A673 (cell line): ENCODE results near the gene IL17A. TPM values are rescaled to one million over a fixed set of nuclear protein-coding genes. Genes with fewer than 3 reads are reported as not detected.
A peak's percentile ranks its signal among the peaks of the same experiment; 100 is the strongest.

Experiments
- BruUV-seq: library from RNA; stranded (reverse); fragments of 400-500 nt; replicated peaks from 2 replicates; lab custom pipeline; 2021; lab: Mats Ljungman, UMichigan
- CTCF ChIA-PET: fragments of 300-600 bp; sonication (Branson Sonifier 250); formaldehyde crosslinking; loops from one replicate; lab custom pipeline; 2022; ENCODE audit warnings: antibody characterized with exemption; lab: Charles Lee
- POLR2A ChIA-PET: fragments of 300-600 bp; sonication (Branson Sonifier 250); formaldehyde crosslinking; loops from one replicate; lab custom pipeline; 2022; ENCODE audit warnings: antibody characterized with exemption; ENCODE audit not compliant: low non-redundant PET; lab: Charles Lee
- DNase-seq: peaks from one replicate; pipeline ENCODE4 v3.0.0-alpha.2; 2015; ENCODE audit warnings: low spot score
- H3K27ac ChIP-seq: fragments of 200-600 bp; sonication (generic); 2 replicates; pipeline ENCODE4 v1.5.1; 2016; ENCODE audit warnings: mixed run types, low read depth, mild to moderate bottlenecking, mixed read lengths, antibody characterized with exemption, low read length; ENCODE audit not compliant: poor library complexity, severe bottlenecking
- H3K27me3 ChIP-seq: fragments of 200-600 bp; sonication (generic); replicated peaks from 2 replicates; pipeline ENCODE4 v1.6.1; 2017; ENCODE audit warnings: mixed run types, low read depth, mild to moderate bottlenecking, mixed read lengths, antibody characterized with exemption, low read length; ENCODE audit not compliant: insufficient read depth, poor library complexity
- H3K36me3 ChIP-seq: fragments of 200-600 bp; sonication (generic); 2 replicates; pipeline ENCODE4 v1.6.1; 2016; ENCODE audit warnings: mixed run types, mild to moderate bottlenecking, mixed read lengths, antibody characterized with exemption, low read length; ENCODE audit not compliant: insufficient read depth, poor library complexity, severe bottlenecking
- H3K4me1 ChIP-seq: fragments of 200-600 bp; sonication (generic); 2 replicates; pipeline ENCODE4 v1.6.1; 2017; ENCODE audit warnings: mixed run types, mild to moderate bottlenecking, mixed read lengths, antibody characterized with exemption, low read length; ENCODE audit not compliant: insufficient read depth, poor library complexity, severe bottlenecking
- H3K4me3 ChIP-seq: fragments of 200-600 bp; sonication (generic); 2 replicates; pipeline ENCODE4 v1.5.1; 2016; ENCODE audit warnings: low read depth, mixed run types, mild to moderate bottlenecking, mixed read lengths, low read length; ENCODE audit not compliant: poor library complexity, severe bottlenecking
- H3K9me3 ChIP-seq: fragments of 200-600 bp; sonication (generic); 2 replicates; pipeline ENCODE4 v1.6.1; 2016; ENCODE audit warnings: mixed run types, low read depth, mild to moderate bottlenecking, mixed read lengths, antibody characterized with exemption, low read length; ENCODE audit not compliant: poor library complexity, severe bottlenecking
- CTCF ChIP-seq: fragments of 300-800, 200-600 bp; sonication (generic); conservative IDR thresholded peaks from 2 replicates; pipeline ENCODE4 v1.5.1; 2017; ENCODE audit warnings: low read depth, mild to moderate bottlenecking, antibody characterized with exemption, low read length, moderate library complexity, mixed read lengths
- EZH2 ChIP-seq: fragments of 200-600 bp; sonication (generic); IDR thresholded peaks from 2 replicates; pipeline ENCODE4 v1.6.1; 2017; ENCODE audit warnings: borderline replicate concordance, low read depth, mild to moderate bottlenecking, mixed read lengths, antibody characterized with exemption, low read length; ENCODE audit not compliant: poor library complexity, severe bottlenecking
- intact Hi-C: fragments of 100-400 bp; cut with micrococcal nuclease; formaldehyde crosslinking; loops from one replicate; pipeline ENCODE4 v1.10.0; 2022; ENCODE audit not compliant: unreplicated experiment
- total RNA-seq: library from RNA; stranded (reverse); gene quantifications from 2 replicates; pipeline ENCODE4 v1.2.3, GENCODE V29; 2021

The IL17A gene
- total RNA-seq, 1 experiment from 2014 or later = not detected

DNA sequence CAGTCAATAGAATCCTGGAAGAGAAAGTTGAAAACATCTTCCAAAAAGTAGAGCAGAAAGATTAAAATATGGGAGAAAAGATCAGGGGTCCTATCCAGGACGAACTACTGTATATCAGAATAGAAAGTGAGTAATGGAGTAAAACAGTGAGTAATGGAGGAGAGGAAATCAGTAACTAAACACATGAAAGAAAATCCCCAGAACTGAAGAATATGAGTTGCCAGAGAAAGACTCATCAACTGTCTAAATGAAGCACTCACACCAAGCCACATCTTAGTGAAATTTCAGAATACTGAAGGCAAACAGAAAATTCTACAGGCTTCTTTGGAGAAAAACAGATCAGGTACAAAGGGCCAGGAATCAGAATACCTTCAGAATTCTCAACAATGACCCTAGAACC is 14.9 kb downstream of the IL17A start:
- H3K4me3 ChIP-seq = no peak overlapping the region
- no peaks in the 10 kb centered on the region for H3K36me3 ChIP-seq
- TF ChIP-seq EZH2 = no peak
- no peak for TF ChIP-seq CTCF
- no peak for DNase-seq
- no peaks in the 10 kb centered on the region for H3K9me3 ChIP-seq
- POLR2A ChIA-PET = no interaction called here
- no peaks in the 10 kb centered on the region for H3K27me3 ChIP-seq
- H3K4me1 ChIP-seq = no peaks in the 10 kb centered on the region
- no peak overlapping the region for H3K27ac ChIP-seq
- intact Hi-C loops = no loop called here
- CTCF ChIA-PET = no interaction called here
- no TSS peak for BruUV-seq

GRCh38 chr6:52201493-52201892 is 15.3 kb downstream of the IL17A start:
- no peak for TF ChIP-seq EZH2
- intact Hi-C loops = no loop called here

GRCh38 chr6:52207066-52207465 is 20.9 kb downstream of the IL17A start:
- intact Hi-C loops = no loop called here
- Histone ChIP-seq H3K27me3 (no peaks in the 10 kb centered on the region), H3K4me3 (no peak overlapping the region), H3K4me1 (no peaks in the 10 kb centered on the region), H3K9me3 (no peaks in the 10 kb centered on the region), H3K36me3 (no peaks in the 10 kb centered on the region), H3K27ac (no peak overlapping the region)
- no peak for TF ChIP-seq EZH2
- peak; percentile 40; the same call in 1 of the 2 replicates for TF ChIP-seq CTCF
- CTCF ChIA-PET = interaction anchor here (0.7 kb wide), 1 partner anchor 455 kb away, joined by 3 read pairs; no protein-coding TSS in a partner anchor
- no peak for DNase-seq
- BruUV-seq = no TSS peak
- POLR2A ChIA-PET = no interaction called here

More at GRCh38 chr6:52201493-52201892, 15.3 kb downstream of the IL17A start:
- no TSS peak for BruUV-seq
- Histone ChIP-seq H3K9me3 (no peaks in the 10 kb centered on the region), H3K36me3 (no peaks in the 10 kb centered on the region), H3K27me3 (no peaks in the 10 kb centered on the region), H3K4me3 (no peak overlapping the region), H3K4me1 (no peaks in the 10 kb centered on the region), H3K27ac (no peak overlapping the region)
- ChIA-PET CTCF (no interaction called here), POLR2A (no interaction called here)
- no peak for DNase-seq

GRCh38 chr6:52208612-52209011 is 22.4 kb downstream of the IL17A start:
- no peak overlapping the region for H3K4me3 ChIP-seq
- no peaks in the 10 kb centered on the region for H3K27me3 ChIP-seq
- BruUV-seq = no TSS peak
- no peak for DNase-seq
- CTCF ChIA-PET = no interaction called here
- no peak for TF ChIP-seq CTCF
- no peak overlapping the region for H3K27ac ChIP-seq
- intact Hi-C loops = no loop called here
- H3K36me3 ChIP-seq = no peaks in the 10 kb centered on the region
- no peaks in the 10 kb centered on the region for H3K9me3 ChIP-seq
- H3K4me1 ChIP-seq = no peaks in the 10 kb centered on the region
- POLR2A ChIA-PET = no interaction called here
